OCI-LY1 (cell line): Measurements from ENCODE around the gene CHST12.

Experiments
- H2AFZ ChIP-seq: fragments of 200-600 bp; sonication (generic), shearing (Covaris generic); 2 replicates; pipeline ENCODE4 v1.6.0; 2014; ENCODE audit warnings: antibody characterized with exemption, mild to moderate bottlenecking, low read length
- H3F3A ChIP-seq: fragments of 200-600 bp; sonication (generic), shearing (Covaris generic); 2 replicates; pipeline ENCODE4 v1.6.0; 2014; ENCODE audit warnings: mild to moderate bottlenecking, antibody characterized with exemption, low read length, moderate library complexity; ENCODE audit not compliant: insufficient read depth
- H3K27ac ChIP-seq: fragments of 200-600 bp; sonication (generic); 2 replicates; pipeline ENCODE4 v1.5.1; 2014; ENCODE audit warnings: low read length, mixed run types, mild to moderate bottlenecking, low read depth; ENCODE audit not compliant: poor library complexity, severe bottlenecking
- H3K27me3 ChIP-seq: fragments of 200-600 bp; sonication (generic); 2 replicates; pipeline ENCODE4 v1.6.0; 2014; ENCODE audit warnings: antibody characterized with exemption, mild to moderate bottlenecking, low read length, moderate library complexity; ENCODE audit not compliant: insufficient read depth
- H3K36me3 ChIP-seq: fragments of 200-600 bp; sonication (generic); 2 replicates; pipeline ENCODE4 v1.6.1; 2014; ENCODE audit warnings: mild to moderate bottlenecking, antibody characterized with exemption, low read length, moderate library complexity, mixed read lengths; ENCODE audit not compliant: insufficient read depth
- H3K4me1 ChIP-seq: fragments of 200-600 bp; sonication (generic); 2 replicates; pipeline ENCODE4 v1.5.1; 2014; ENCODE audit warnings: mild to moderate bottlenecking, low read length, moderate library complexity; ENCODE audit not compliant: insufficient read depth, severe bottlenecking
- H3K4me2 ChIP-seq: fragments of 200-600 bp; sonication (generic), shearing (Covaris generic); 2 replicates; pipeline ENCODE4 v1.6.1; 2014; ENCODE audit warnings: low read length
- H3K4me3 ChIP-seq: fragments of 200-600 bp; sonication (generic); 2 replicates; pipeline ENCODE4 v1.5.1; 2014; ENCODE audit warnings: low read length, low read depth, mild to moderate bottlenecking, mixed read lengths; ENCODE audit not compliant: poor library complexity, severe bottlenecking
- H3K79me2 ChIP-seq: fragments of 200-600 bp; shearing (Covaris generic); 2 replicates; pipeline ENCODE4 v1.6.1; 2016; ENCODE audit warnings: mixed run types, low read length, mixed read lengths; ENCODE audit not compliant: insufficient read depth
- H3K9ac ChIP-seq: fragments of 200-600 bp; sonication (generic), shearing (Covaris generic); 2 replicates; pipeline ENCODE4 v1.6.1; 2014; ENCODE audit warnings: mild to moderate bottlenecking, low read length, mixed read lengths
- H3K9me2 ChIP-seq: fragments of 200-600 bp; sonication (generic), shearing (Covaris generic); 2 replicates; pipeline ENCODE4 v1.6.1; 2014; ENCODE audit warnings: low read depth, mild to moderate bottlenecking, low read length, mixed read lengths
- H3K9me3 ChIP-seq: fragments of 200-600 bp; shearing (Covaris generic); 2 replicates; pipeline ENCODE4 v1.6.1; 2014; ENCODE audit warnings: low read length, mixed read lengths
- H4K20me1 ChIP-seq: fragments of 200-600 bp; sonication (generic), shearing (Covaris generic); 2 replicates; pipeline ENCODE4 v1.6.0; 2016; ENCODE audit warnings: mild to moderate bottlenecking, low read length; ENCODE audit not compliant: insufficient read depth
- EZH2 ChIP-seq: fragments of 200-600 bp; sonication (generic), shearing (Covaris generic); IDR thresholded peaks from 2 replicates; pipeline ENCODE4 v1.8.0; 2017; ENCODE audit warnings: borderline replicate concordance, mixed run types, mild to moderate bottlenecking, antibody characterized with exemption, low read length, moderate library complexity, mixed read lengths
- TF ChIP-seq, protein P1 (sequence below): fragments of 200-600 bp; sonication (generic), shearing (Covaris generic); IDR thresholded peaks from 2 replicates; pipeline ENCODE4 v1.5.1; 2017; ENCODE audit warnings: mild to moderate bottlenecking, antibody characterized with exemption, low read length, moderate library complexity, mixed read lengths

CHST12 gene

GRCh38 chr7:2470204-2471021, 67.0 kb downstream of the CHST12 start:
- no peaks in the 10 kb centered on the region for H3K9me3 ChIP-seq
- H3K4me1 ChIP-seq, result no peaks in the 10 kb centered on the region
- H3K9me2 ChIP-seq, result no peaks in the 10 kb centered on the region
- no peaks in the 10 kb centered on the region for H3K27me3 ChIP-seq
- H3K36me3 ChIP-seq, result no peaks in the 10 kb centered on the region
- no peak overlapping the region for H3K9ac ChIP-seq
- TF ChIP-seq, protein P1, sequence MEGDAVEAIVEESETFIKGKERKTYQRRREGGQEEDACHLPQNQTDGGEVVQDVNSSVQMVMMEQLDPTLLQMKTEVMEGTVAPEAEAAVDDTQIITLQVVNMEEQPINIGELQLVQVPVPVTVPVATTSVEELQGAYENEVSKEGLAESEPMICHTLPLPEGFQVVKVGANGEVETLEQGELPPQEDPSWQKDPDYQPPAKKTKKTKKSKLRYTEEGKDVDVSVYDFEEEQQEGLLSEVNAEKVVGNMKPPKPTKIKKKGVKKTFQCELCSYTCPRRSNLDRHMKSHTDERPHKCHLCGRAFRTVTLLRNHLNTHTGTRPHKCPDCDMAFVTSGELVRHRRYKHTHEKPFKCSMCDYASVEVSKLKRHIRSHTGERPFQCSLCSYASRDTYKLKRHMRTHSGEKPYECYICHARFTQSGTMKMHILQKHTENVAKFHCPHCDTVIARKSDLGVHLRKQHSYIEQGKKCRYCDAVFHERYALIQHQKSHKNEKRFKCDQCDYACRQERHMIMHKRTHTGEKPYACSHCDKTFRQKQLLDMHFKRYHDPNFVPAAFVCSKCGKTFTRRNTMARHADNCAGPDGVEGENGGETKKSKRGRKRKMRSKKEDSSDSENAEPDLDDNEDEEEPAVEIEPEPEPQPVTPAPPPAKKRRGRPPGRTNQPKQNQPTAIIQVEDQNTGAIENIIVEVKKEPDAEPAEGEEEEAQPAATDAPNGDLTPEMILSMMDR, result no peak
- TF ChIP-seq EZH2, result no peak
- H2AFZ ChIP-seq, result no peak overlapping the region
- no peak overlapping the region for H3K27ac ChIP-seq
- H3F3A ChIP-seq, result no peaks in the 10 kb centered on the region
- no peak overlapping the region for H3K4me2 ChIP-seq
- H3K79me2 ChIP-seq, result no peaks in the 10 kb centered on the region
- H3K4me3 ChIP-seq, result no peak overlapping the region
- no peaks in the 10 kb centered on the region for H4K20me1 ChIP-seq

DNA sequence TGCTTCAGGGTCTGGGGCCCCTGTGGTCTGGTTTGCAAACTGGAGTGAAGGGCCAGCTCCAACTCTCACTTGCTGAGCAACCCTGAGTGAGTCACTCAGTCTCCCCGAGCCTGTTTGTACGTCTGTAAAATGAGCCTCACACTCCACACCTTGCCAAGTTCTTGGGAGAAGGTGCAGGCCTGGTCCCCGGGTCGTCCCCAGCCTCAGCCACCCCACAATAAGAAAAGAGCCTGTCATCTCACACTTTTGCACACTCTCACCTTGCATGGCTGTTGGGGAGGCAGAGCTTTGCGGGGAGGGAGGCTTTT, 67.6 kb downstream of the CHST12 start:
- no peak overlapping the region for H3K4me3 ChIP-seq
- H3K4me2 ChIP-seq, result no peak overlapping the region
- H3K36me3 ChIP-seq, result no peaks in the 10 kb centered on the region
- no peak overlapping the region for H3K9ac ChIP-seq
- TF ChIP-seq, protein P1, result no peak
- no peak for TF ChIP-seq EZH2
- no peaks in the 10 kb centered on the region for H3K9me3 ChIP-seq
- no peaks in the 10 kb centered on the region for H3F3A ChIP-seq
- no peaks in the 10 kb centered on the region for H3K27me3 ChIP-seq
- no peaks in the 10 kb centered on the region for H3K79me2 ChIP-seq
- no peaks in the 10 kb centered on the region for H4K20me1 ChIP-seq
- no peak overlapping the region for H2AFZ ChIP-seq
- no peak overlapping the region for H3K27ac ChIP-seq
- no peaks in the 10 kb centered on the region for H3K9me2 ChIP-seq
- no peaks in the 10 kb centered on the region for H3K4me1 ChIP-seq

DNA sequence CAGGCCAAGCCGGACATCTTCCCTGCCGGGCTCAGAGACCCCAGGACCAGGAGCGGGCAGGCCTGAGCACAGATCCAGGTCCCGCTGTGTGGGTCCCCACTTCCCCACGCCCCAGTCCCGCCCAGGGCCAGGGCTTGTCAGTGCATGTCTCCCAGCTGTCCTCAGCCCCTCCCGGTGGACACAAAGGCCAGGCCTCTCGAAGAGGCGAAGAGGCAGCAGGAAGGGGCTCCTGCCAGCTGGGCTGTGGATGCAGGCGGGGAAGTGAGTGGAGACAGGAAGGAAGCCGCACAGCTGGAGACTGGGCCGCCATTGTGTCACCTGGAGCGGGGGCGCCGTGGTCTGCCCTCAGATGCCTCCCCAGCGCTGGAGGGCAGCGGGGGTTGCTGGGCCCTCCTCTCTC, 68.0 kb downstream of the CHST12 start:
- no peaks in the 10 kb centered on the region for H3K4me1 ChIP-seq
- H3K79me2 ChIP-seq, result no peaks in the 10 kb centered on the region
- TF ChIP-seq EZH2, result no peak
- TF ChIP-seq, protein P1, result no peak
- H3K36me3 ChIP-seq, result no peaks in the 10 kb centered on the region
- no peak overlapping the region for H3K27ac ChIP-seq
- H4K20me1 ChIP-seq, result no peaks in the 10 kb centered on the region
- no peak overlapping the region for H3K9ac ChIP-seq
- no peak overlapping the region for H3K4me2 ChIP-seq
- H2AFZ ChIP-seq, result no peak overlapping the region
- H3K9me3 ChIP-seq, result no peaks in the 10 kb centered on the region
- H3K9me2 ChIP-seq, result no peaks in the 10 kb centered on the region
- H3K4me3 ChIP-seq, result no peak overlapping the region
- H3F3A ChIP-seq, result no peaks in the 10 kb centered on the region
- H3K27me3 ChIP-seq, result no peaks in the 10 kb centered on the region
